ENCODE results near the gene GPR52.

DNA sequence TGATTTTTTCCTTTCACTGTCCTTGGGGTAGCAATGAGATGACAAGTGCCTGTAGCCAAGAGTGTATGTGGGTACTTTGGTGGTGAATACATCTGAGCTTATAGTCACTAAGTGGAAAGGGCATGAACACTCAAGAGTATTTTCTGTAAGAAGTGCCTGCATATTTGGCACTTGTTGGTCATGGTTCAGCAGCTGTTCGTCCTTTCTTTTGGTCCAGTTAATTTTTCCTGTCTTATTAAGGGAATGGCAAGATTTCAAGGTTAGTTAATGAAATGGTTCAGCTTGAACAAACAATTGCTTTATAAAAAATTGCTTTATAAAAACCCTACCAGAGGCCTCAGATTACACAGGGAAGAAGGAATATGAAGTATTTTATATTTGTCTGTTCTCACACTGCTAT is 48.6 kb upstream of the GPR52 start:
- TF ChIP-seq, protein P1, sequence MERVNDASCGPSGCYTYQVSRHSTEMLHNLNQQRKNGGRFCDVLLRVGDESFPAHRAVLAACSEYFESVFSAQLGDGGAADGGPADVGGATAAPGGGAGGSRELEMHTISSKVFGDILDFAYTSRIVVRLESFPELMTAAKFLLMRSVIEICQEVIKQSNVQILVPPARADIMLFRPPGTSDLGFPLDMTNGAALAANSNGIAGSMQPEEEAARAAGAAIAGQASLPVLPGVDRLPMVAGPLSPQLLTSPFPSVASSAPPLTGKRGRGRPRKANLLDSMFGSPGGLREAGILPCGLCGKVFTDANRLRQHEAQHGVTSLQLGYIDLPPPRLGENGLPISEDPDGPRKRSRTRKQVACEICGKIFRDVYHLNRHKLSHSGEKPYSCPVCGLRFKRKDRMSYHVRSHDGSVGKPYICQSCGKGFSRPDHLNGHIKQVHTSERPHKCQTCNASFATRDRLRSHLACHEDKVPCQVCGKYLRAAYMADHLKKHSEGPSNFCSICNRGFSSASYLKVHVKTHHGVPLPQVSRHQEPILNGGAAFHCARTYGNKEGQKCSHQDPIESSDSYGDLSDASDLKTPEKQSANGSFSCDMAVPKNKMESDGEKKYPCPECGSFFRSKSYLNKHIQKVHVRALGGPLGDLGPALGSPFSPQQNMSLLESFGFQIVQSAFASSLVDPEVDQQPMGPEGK (CRISPR knock-in tag; IDR thresholded peaks at IDR 0.05; ENCODE audit: borderline replicate concordance), result no peak
- no peak for TF ChIP-seq SNAI2 (CRISPR knock-in tag; IDR thresholded peaks at IDR 0.05)
- TF ChIP-seq ZFP30 (CRISPR knock-in tag; IDR thresholded peaks at IDR 0.05), result no peak
- TF ChIP-seq CSRNP3 (CRISPR knock-in tag; IDR thresholded peaks at IDR 0.05), result no peak
- TF ChIP-seq ZNF565 (CRISPR knock-in tag; conservative IDR thresholded peaks at IDR 0.05; ENCODE audit: low read depth), result no peak
- no peak for TF ChIP-seq ZFP3 (CRISPR knock-in tag; IDR thresholded peaks at IDR 0.05)
